ENCODE results near the gene ZZZ3.

GRCh38 chr1:77732090-77732489 is 49.6 kb upstream of the ZZZ3 start:
- no peak for TF ChIP-seq CTCF (IDR thresholded peaks at IDR 0.05)
- no peak for TF ChIP-seq ZFX (IDR thresholded peaks at IDR 0.05; ENCODE audit: borderline replicate concordance)

All from 22Rv1 (cell line).